ENCODE measurements around the gene SMAD2. TPM values are rescaled to one million over a fixed set of nuclear protein-coding genes. Genes with fewer than 3 reads are reported as not detected.

SMAD2 gene
- total RNA-seq, 1 donor from 2014 or later, result 86.3 TPM

GRCh38 chr18:47899107-47899840 lies 31.2 kb downstream of the SMAD2 start:
- DNase-seq (ENCODE audit: extremely low read depth, low read depth, low spot score), result no peak

GRCh38 chr18:47898696-47899095 lies 31.8 kb downstream of the SMAD2 start:
- no peak for DNase-seq (ENCODE audit: extremely low read depth, low read depth, low spot score)

GRCh38 chr18:47898055-47898454 lies 32.4 kb downstream of the SMAD2 start:
- no peak for DNase-seq (ENCODE audit: extremely low read depth, low read depth, low spot score)

GRCh38 chr18:47895565-47896250 lies 34.8 kb downstream of the SMAD2 start:
- DNase-seq (ENCODE audit: extremely low read depth, low read depth, low spot score), result no peak

GRCh38 chr18:47893939-47894699 lies 36.3 kb downstream of the SMAD2 start:
- DNase-seq (ENCODE audit: extremely low read depth, low read depth, low spot score), result no peak

GRCh38 chr18:47893047-47893446 lies 37.4 kb downstream of the SMAD2 start:
- DNase-seq (ENCODE audit: extremely low read depth, low read depth, low spot score), result no peak

- no peak for DNase-seq (ENCODE audit: extremely low read depth, low read depth, low spot score)
These were observed 42.3 kb downstream of the SMAD2 start for GRCh38 chr18:47888156-47888555.

GRCh38 chr18:47887227-47887626 lies 43.2 kb downstream of the SMAD2 start:
- no peak for DNase-seq (ENCODE audit: extremely low read depth, low read depth, low spot score)

GRCh38 chr18:47883771-47884413 lies 46.6 kb downstream of the SMAD2 start:
- DNase-seq (ENCODE audit: extremely low read depth, low read depth, low spot score), result no peak

GRCh38 chr18:47882641-47883040 lies 47.8 kb downstream of the SMAD2 start:
- DNase-seq (ENCODE audit: extremely low read depth, low read depth, low spot score), result no peak

GRCh38 chr18:47881752-47882455 lies 48.6 kb downstream of the SMAD2 start:
- DNase-seq (ENCODE audit: extremely low read depth, low read depth, low spot score), result no peak

GRCh38 chr18:47881042-47881441 lies 49.4 kb downstream of the SMAD2 start:
- no peak for DNase-seq (ENCODE audit: extremely low read depth, low read depth, low spot score)

GRCh38 chr18:47877892-47878291 lies 52.6 kb downstream of the SMAD2 start:
- no peak for DNase-seq (ENCODE audit: extremely low read depth, low read depth, low spot score)

- DNase-seq (ENCODE audit: extremely low read depth, low read depth, low spot score), result no peak
These were observed 53.6 kb downstream of the SMAD2 start for GRCh38 chr18:47876813-47877212.

GRCh38 chr18:47873625-47874024 lies 56.8 kb downstream of the SMAD2 start:
- no peak for DNase-seq (ENCODE audit: extremely low read depth, low read depth, low spot score)

- no peak for DNase-seq (ENCODE audit: extremely low read depth, low read depth, low spot score)
These were observed 58.0 kb downstream of the SMAD2 start for GRCh38 chr18:47872426-47872825.

- DNase-seq (ENCODE audit: extremely low read depth, low read depth, low spot score), result no peak
These were observed 59.2 kb downstream of the SMAD2 start for GRCh38 chr18:47871288-47871687.

- no peak for DNase-seq (ENCODE audit: extremely low read depth, low read depth, low spot score)
These were observed 59.9 kb downstream of the SMAD2 start for GRCh38 chr18:47870605-47871004.

- no peak for DNase-seq (ENCODE audit: extremely low read depth, low read depth, low spot score)
These were observed 61.7 kb downstream of the SMAD2 start for GRCh38 chr18:47868744-47869143.

- DNase-seq (ENCODE audit: extremely low read depth, low read depth, low spot score), result no peak
These were observed 65.3 kb downstream of the SMAD2 start for GRCh38 chr18:47865183-47865582.

- no peak for DNase-seq (ENCODE audit: extremely low read depth, low read depth, low spot score)
These were observed 67.4 kb downstream of the SMAD2 start for GRCh38 chr18:47863041-47863440.
